Osteoblast (primary cell): Measurements from ENCODE around the gene FETUB. TPM values are rescaled to one million over a fixed set of nuclear protein-coding genes. Genes with fewer than 3 reads are reported as not detected.

Source experiments
- DNase-seq: peaks from one replicate; pipeline ENCODE4 v3.0.0; 2011; ENCODE audit warnings: low spot score, mixed read lengths; ENCODE audit not compliant: insufficient read length; ENCODE audit errors: missing footprints
- H2AFZ ChIP-seq: 2 replicates; pipeline ENCODE4 v1.6.0; 2011; ENCODE audit warnings: mild to moderate bottlenecking, low read length
- H3K27ac ChIP-seq: 2 replicates; pipeline ENCODE4 v1.5.1; 2011; ENCODE audit warnings: mild to moderate bottlenecking, low read depth, low read length, moderate library complexity
- H3K27me3 ChIP-seq: 2 replicates; pipeline ENCODE4 v1.6.0; 2012; ENCODE audit warnings: mild to moderate bottlenecking, control low read depth, inconsistent platforms, low read length, moderate library complexity; ENCODE audit not compliant: insufficient read depth
- H3K36me3 ChIP-seq: 2 replicates; pipeline ENCODE4 v1.5.1; 2011; ENCODE audit warnings: mild to moderate bottlenecking, low read length, control low read depth, moderate library complexity; ENCODE audit not compliant: insufficient read depth
- H3K4me1 ChIP-seq: 2 replicates; pipeline ENCODE4 v1.5.1; 2011; ENCODE audit warnings: mild to moderate bottlenecking, low read length, control low read depth, moderate library complexity; ENCODE audit not compliant: insufficient read depth
- H3K4me2 ChIP-seq: 2 replicates; pipeline ENCODE4 v1.6.0; 2011; ENCODE audit warnings: mild to moderate bottlenecking, low read length; ENCODE audit not compliant: insufficient read depth
- H3K4me3 ChIP-seq: fragments of 200-600 bp; sonication (generic); 3 replicates; pipeline ENCODE4 v1.5.1; 2012; ENCODE audit warnings: mild to moderate bottlenecking, low read length, inconsistent platforms; ENCODE audit not compliant: insufficient read depth
- H3K79me2 ChIP-seq: 2 replicates; pipeline ENCODE4 v1.6.0; 2012; ENCODE audit warnings: mild to moderate bottlenecking, low read length, control low read depth, inconsistent platforms; ENCODE audit not compliant: insufficient read depth
- H3K9me3 ChIP-seq: 2 replicates; pipeline ENCODE4 v1.5.1; 2011; ENCODE audit warnings: low read depth, low read length, control low read depth
- H4K20me1 ChIP-seq: 2 replicates; pipeline ENCODE4 v1.6.0; 2012; ENCODE audit warnings: mild to moderate bottlenecking, low read length, control low read depth; ENCODE audit not compliant: insufficient read depth
- CTCF ChIP-seq: IDR thresholded peaks from 2 replicates; pipeline ENCODE4 v1.5.1; 2011; ENCODE audit warnings: mild to moderate bottlenecking, low read depth, low read length, moderate library complexity; ENCODE audit errors: extremely low read depth
- total RNA-seq: library from RNA; depleted of rRNA; stranded (reverse); fragments of >200 nt; gene quantifications from 2 replicates; pipeline ENCODE4 v1.2.3, GENCODE V29; 2012

Gene FETUB
- total RNA-seq, 1 donor, result not detected

DNA sequence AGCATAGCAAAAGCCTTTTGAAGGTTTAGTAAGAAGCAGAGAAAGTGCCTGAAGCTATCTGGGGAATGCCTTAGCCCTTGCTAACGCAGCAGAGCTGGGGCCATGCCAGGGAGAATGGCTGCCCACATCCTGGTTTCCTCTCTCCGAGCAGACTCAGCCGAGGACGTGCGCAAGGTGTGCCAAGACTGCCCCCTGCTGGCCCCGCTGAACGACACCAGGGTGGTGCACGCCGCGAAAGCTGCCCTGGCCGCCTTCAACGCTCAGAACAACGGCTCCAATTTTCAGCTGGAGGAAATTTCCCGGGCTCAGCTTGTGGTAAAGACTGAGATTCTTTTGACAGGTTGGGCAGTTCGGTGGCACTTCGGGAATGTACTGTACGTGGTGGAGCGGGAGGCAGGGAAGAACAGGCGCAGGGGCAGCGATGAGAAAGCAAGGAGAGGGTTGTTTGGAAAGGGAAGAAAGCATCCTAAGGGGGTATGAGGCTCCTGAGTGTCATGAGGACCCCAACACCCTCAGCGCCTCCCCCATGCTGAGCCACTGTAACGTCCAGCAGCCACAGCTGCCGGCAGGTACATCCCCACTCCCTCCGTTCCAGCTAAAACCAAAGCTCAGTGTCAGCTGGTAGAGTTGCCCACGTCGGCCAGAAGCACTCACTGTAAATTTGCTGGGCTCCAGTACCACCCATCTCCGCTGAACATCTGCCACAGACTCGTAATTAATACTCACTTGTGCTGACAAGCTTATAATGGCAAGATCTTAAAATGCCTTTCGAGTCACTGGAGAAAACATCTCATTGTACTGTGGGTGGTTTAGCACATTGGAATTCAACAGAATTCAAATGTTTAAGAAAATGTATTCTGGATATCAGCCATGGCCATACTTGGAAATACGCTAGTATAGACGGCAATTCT is 22.9 kb upstream of the FETUB start:
- peak; percentile 95 for TF ChIP-seq CTCF
- Histone ChIP-seq H3K36me3 (no peaks in the 10 kb centered on the region), H3K27ac (no peak overlapping the region), H3K9me3 (no peaks in the 10 kb centered on the region), H3K4me3 (peak overlapping the region; percentile 59), H3K27me3 (peaks cover 30% of the 10 kb centered on the region), H2AFZ (peak overlapping the region; percentile 86), H3K79me2 (no peaks in the 10 kb centered on the region), H3K4me2 (peak overlapping the region; percentile 79), H3K4me1 (peaks cover 6% of the 10 kb centered on the region), H4K20me1 (no peaks in the 10 kb centered on the region)
- peak; percentile 93 for DNase-seq

DNA sequence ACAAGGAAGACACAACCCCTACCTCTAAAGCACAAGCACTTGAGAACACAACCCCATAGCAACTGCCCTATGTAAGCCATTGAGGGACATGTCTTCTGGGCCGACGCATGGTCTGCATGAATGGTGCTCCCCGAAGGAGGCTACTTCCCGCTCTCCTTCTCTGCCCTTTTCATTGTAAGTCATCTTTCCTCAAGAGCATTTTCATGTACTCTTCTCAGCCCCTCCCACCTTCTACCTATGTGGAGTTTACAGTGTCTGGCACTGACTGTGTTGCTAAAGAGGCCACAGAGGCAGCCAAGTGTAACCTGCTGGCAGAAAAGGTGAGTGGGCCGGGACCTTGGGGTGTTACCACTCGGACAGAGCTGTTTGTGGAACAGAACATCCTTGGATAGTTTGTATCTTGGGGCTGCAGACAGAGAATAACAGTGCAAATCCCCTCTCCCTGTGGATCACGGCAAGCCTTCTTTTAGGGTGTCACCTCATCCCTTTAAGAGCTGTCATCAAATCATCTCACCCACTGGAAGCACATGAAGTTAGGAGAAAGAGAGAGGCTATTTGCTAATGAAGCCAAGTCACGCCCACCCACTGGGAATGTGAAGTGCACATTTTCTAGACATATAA is 21.8 kb upstream of the FETUB start:
- Histone ChIP-seq H3K4me2 (no peak overlapping the region), H3K36me3 (no peaks in the 10 kb centered on the region), H3K4me1 (peaks cover 6% of the 10 kb centered on the region), H3K27ac (no peak overlapping the region), H2AFZ (no peak overlapping the region), H3K4me3 (no peak overlapping the region), H3K27me3 (peaks cover 27% of the 10 kb centered on the region), H4K20me1 (no peaks in the 10 kb centered on the region), H3K9me3 (no peaks in the 10 kb centered on the region), H3K79me2 (no peaks in the 10 kb centered on the region)
- DNase-seq, result no peak
- TF ChIP-seq CTCF, result no peak

- no peak overlapping the region for H3K4me3 ChIP-seq
- no peak for TF ChIP-seq CTCF
- H4K20me1 ChIP-seq, result no peaks in the 10 kb centered on the region
- H3K36me3 ChIP-seq, result no peaks in the 10 kb centered on the region
- H3K27me3 ChIP-seq, result peaks cover 15% of the 10 kb centered on the region
- no peaks in the 10 kb centered on the region for H3K79me2 ChIP-seq
- no peak overlapping the region for H3K27ac ChIP-seq
- H2AFZ ChIP-seq, result no peak overlapping the region
- no peak overlapping the region for H3K4me2 ChIP-seq
- no peaks in the 10 kb centered on the region for H3K9me3 ChIP-seq
- no peak for DNase-seq
- H3K4me1 ChIP-seq, result peaks cover 6% of the 10 kb centered on the region
Observed at GRCh38 chr3:186619787-186620212, 20.4 kb upstream of the FETUB start.
